NCI-H526 treated with DMSO at 0.1 percent for 48 hours (cell line): ENCODE results near the gene RAB4B.
"Not testable (repeated sequence)": the region's sequence is repeated elsewhere in the genome, so short reads cannot be mapped to it uniquely, and the experiment has no call there.

Experiments used
- DNase-seq: peaks from one replicate; lab custom pipeline; 2025; lab: John Stamatoyannopoulos, UW

Gene RAB4B

GRCh38 chr19:40803857-40804782, 26.1 kb downstream of the RAB4B start:
- no peak for DNase-seq

GRCh38 chr19:40804783-40805242, 26.8 kb downstream of the RAB4B start:
- no peak for DNase-seq

- DNase-seq = no peak
Observed at GRCh38 chr19:40805258-40805868, 27.3 kb downstream of the RAB4B start.

- peak; percentile 87 for DNase-seq
Observed at GRCh38 chr19:40806423-40807146, 28.5 kb downstream of the RAB4B start.

GRCh38 chr19:40807147-40808020, 29.3 kb downstream of the RAB4B start:
- DNase-seq = no peak

- DNase-seq = no peak
Observed at GRCh38 chr19:40808021-40808325, 29.9 kb downstream of the RAB4B start.

GRCh38 chr19:40808497-40808896, 30.4 kb downstream of the RAB4B start:
- DNase-seq = no peak

GRCh38 chr19:40809358-40810086, 31.5 kb downstream of the RAB4B start:
- no peak for DNase-seq

GRCh38 chr19:40810160-40810559, 32.1 kb downstream of the RAB4B start:
- no peak for DNase-seq

GRCh38 chr19:40810649-40811408, 32.8 kb downstream of the RAB4B start:
- peak; percentile 59 for DNase-seq

- no peak for DNase-seq
Observed at GRCh38 chr19:40811478-40812341, 33.7 kb downstream of the RAB4B start.

GRCh38 chr19:40812571-40812970, 34.5 kb downstream of the RAB4B start:
- DNase-seq = not testable (repeated sequence)

- no peak for DNase-seq
Observed at GRCh38 chr19:40813182-40813581, 35.1 kb downstream of the RAB4B start.

- DNase-seq = no peak
Observed at GRCh38 chr19:40815223-40815622, 37.2 kb downstream of the RAB4B start.

GRCh38 chr19:40818480-40819399, 40.7 kb downstream of the RAB4B start:
- DNase-seq = not testable (repeated sequence)

GRCh38 chr19:40819479-40820234, 41.6 kb downstream of the RAB4B start:
- DNase-seq = not testable (repeated sequence)

GRCh38 chr19:40822161-40822560, 44.1 kb downstream of the RAB4B start:
- DNase-seq = no peak
